GM19238 (cell line): ENCODE data around the gene LHX2.
A peak's percentile ranks its signal among the peaks of the same experiment; 100 is the strongest.

Source experiments
- DNase-seq: peaks from one replicate; pipeline ENCODE4 v3.0.0; 2011; ENCODE audit warnings: low spot score; ENCODE audit not compliant: insufficient read length

Gene LHX2

DNA sequence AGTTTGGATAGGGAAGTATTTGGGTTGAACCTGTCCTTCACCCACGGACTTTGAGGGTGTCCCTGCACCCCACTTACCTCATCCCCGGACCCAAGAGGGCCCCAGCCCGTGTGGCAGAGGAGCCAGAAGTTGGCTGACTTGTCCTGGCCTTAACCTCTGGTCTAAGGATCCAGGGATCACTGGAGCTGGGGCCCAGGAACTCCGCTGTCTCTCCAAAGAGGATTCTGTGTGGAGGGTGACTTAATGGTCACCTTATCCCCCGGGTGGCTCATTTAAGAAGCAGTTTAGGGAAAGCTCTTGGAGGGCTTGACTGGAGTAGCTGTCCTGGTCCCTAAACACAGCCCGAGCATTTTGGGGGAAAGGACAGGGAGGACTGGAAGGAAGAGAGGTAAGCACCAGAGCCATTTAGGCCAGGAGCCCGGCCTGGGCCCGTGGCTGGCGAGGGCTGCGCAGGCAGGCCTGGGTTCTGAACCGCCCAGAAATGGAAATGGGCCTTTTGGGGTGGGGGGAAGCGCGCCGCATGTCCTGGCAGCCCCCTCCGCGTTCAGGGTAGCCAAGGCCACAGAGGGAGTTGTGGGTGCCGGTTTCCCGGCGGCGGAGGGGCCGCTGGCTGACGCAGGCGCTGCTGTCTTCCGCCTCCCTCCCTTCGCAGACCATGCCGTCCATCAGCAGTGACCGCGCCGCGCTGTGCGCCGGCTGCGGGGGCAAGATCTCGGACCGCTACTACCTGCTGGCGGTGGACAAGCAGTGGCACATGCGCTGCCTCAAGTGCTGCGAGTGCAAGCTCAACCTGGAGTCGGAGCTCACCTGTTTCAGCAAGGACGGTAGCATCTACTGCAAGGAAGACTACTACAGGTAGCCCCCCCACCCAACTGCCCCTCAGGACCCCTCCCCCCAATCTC lies 2.0 kb downstream of the LHX2 start:
- DNase-seq: no peak

DNA sequence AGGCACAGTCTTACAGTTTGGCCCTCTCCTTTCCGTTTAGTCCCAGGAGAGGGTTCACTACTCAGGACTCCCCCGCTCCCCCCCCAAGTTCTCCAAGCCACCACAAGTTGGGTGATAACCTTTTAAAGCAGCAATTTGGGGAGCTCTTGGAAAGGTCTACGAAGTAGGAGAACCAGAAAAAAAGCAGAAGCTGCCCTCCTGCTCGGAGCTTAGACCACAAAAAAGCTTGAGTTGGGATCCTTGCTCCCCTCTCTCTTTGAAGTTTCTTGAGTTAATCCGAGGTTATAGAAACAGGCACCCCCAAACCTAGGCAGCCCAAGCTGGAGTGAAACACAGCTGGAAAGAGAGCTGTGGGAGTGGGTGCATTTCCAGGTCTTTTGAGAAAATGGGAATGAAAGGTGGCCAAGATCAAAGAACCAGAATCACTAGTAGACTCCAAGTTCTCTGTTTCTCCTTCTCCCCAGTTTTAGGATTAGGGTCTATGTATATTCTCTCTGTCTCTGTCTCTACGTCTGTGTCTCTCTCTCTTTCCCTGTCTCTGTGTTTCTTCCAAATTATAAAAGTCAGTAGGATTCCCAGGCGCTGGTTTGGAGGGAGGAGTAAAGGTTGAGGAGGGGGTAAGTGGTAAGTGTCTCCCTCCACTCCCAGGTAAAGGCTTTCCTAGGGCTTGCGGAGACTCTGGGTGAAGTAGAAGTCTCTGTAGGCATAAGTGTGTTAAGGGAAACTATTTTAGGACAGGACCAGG lies 2.8 kb downstream of the LHX2 start:
- no peak for DNase-seq

DNA sequence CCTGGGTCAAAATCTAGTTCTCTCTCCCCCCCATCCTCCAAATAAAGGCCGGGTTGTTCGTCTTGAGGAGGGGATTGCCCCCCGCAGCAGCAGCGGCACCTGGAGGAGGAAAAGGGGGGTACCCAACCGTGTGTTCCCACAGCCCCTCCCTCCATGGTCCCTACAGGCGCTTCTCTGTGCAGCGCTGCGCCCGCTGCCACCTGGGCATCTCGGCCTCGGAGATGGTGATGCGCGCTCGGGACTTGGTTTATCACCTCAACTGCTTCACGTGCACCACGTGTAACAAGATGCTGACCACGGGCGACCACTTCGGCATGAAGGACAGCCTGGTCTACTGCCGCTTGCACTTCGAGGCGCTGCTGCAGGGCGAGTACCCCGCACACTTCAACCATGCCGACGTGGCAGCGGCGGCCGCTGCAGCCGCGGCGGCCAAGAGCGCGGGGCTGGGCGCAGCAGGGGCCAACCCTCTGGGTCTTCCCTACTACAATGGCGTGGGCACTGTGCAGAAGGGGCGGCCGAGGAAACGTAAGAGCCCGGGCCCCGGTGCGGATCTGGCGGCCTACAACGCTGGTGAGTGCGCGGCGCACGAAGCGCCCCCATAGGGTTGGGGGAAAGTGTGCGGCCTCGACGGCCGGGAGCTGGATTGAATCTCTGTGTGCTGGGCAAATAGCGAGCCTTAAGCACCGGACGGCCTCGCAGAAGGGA lies 3.5 kb downstream of the LHX2 start:
- DNase-seq: no peak

DNA sequence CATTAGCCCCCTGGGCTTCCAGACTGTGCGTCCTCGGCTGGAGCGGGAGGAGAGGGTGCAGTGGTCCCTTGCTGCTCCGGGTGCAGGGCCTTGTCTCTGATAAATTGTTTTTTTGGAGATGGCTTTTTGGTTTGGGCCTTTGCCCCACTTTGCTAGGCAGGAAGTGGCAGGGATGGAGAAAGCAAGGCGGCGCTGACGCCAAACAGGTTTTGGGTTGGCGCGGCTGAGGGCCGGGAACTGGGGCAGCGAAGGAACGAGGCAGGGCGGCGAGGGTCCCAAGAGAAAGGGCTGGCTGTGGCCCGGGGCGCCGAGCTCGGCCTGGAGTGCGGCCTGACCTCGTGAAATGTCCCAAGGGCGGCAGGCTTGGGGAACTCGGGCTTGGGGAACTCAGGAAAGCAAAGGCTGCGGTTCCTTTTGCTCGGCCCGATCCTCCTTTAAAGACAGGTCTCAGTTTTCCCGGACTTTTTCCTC lies 4.1 kb downstream of the LHX2 start:
- DNase-seq: no peak

DNA sequence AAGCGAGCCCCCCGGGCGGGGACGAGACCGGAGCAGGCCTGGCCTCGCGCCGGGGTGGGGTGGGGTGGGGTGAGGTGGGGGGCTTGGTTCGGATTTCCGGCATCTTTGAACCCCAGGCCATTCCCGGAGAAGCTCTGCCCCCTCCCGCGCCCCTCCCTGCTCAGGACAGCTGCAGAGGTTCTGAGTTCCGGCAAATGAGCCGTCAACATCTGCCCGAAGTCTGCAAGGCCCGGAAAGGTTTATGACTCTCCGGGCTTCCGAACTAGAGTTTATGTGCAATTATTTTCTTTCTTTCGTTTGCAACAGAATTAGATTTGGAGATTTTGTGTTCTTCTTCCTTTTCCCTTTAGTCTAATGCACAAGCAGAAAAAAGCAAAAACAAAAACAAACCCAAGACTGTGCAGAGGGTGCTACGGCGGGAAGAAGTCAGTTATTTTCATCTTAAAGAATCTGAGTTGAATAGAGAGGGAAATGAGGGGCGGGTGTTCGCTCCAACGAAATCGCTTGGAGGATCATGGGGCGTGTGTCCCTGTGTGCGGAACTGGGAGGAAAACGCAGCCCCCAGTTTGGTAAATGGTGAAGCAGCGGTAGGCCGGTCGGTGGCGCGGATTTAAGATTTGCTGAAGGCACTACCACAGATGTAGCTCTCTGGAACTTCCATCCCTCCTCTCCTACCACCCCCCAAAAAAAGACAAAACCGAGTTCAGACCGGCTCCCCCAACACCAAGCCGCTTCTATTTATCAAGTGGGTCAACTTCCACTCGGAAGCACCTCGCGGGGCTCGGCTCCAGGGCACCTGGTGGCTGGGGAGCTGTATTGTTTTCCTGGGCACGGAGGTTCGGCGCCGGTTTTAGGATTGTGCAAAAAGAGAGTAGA lies 4.8 kb downstream of the LHX2 start:
- no peak for DNase-seq

DNA sequence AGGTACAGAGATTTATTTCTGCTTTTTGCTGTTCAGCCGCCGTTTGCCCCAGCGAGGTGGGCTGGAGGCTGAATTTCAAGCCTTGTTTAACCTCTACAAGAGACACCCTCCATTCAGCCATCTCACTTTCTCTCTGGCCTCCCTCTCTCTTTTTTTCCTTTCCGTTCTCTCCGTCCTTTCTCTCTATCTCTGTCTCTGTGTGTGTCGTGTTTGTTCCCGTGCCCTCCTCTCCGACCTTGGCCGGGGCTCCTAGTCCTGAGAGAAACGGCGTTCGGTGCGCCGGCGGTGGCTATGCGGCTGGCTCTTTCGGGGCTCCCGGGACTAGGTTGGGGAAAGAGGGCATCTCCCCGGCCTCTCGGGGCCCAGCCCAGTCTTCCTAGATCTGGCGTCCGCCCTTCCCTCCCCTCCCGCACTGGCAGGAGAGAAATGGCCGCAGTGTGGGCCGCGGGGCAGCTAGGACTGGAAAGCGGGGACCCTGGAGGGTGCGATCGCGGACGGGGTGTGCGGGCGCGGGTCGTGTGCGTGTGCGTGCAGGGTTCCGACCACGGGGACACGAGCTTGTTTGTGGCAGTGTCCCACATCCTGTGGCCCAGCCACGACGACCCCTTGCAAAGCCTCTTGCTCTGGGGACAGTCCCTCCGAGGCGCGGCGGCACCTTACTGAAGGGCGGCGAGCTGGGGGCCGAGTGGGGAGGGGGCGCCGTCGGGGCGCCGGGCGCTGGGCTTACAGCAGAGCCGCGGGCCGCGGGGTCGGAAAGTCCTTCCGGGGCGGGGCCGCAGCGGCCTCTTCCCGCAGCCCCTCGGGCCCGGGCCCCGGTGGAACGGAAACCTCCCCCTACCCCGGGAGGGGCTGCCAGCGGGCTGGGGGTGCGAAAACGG lies 5.7 kb downstream of the LHX2 start:
- DNase-seq: no peak

DNA sequence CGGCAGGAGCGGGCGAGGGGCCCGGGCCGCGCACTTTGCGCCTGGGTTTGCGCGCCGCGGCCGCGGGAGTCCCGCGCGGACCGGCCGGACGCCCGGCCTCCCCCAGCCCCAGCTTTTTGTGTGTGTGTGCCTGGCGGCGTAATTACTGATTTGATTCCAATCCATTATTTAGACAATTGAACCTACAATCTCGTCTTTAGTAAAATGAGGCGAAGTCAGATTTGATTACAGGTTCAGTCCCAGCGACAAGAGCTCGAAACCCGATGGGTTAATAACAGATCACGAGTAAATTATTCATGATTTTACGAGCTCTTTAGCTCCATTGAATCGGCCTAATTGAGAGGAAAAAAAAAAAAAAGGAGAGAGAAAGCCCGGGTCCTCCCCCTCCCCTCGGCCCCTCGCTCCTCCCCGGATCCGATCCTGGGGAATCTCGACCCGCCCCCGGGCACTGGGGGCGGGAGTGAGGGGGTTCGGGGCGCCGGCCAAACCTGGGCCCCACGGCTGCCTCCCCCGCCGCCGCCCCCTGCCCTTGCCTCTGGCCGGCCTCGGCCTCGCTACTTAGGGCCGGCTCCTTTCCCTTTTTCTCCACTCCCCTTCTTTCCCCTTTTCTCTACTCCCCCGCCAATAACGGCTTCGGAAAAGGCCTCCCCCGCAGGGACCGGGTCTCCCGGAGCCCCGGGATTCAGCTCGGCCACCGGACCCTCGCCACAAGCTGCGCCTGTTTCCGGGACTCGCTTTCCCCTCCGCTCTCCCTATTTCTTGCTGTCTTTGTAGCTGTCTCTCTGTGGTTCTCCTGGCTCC lies 6.6 kb downstream of the LHX2 start:
- DNase-seq: no peak

DNA sequence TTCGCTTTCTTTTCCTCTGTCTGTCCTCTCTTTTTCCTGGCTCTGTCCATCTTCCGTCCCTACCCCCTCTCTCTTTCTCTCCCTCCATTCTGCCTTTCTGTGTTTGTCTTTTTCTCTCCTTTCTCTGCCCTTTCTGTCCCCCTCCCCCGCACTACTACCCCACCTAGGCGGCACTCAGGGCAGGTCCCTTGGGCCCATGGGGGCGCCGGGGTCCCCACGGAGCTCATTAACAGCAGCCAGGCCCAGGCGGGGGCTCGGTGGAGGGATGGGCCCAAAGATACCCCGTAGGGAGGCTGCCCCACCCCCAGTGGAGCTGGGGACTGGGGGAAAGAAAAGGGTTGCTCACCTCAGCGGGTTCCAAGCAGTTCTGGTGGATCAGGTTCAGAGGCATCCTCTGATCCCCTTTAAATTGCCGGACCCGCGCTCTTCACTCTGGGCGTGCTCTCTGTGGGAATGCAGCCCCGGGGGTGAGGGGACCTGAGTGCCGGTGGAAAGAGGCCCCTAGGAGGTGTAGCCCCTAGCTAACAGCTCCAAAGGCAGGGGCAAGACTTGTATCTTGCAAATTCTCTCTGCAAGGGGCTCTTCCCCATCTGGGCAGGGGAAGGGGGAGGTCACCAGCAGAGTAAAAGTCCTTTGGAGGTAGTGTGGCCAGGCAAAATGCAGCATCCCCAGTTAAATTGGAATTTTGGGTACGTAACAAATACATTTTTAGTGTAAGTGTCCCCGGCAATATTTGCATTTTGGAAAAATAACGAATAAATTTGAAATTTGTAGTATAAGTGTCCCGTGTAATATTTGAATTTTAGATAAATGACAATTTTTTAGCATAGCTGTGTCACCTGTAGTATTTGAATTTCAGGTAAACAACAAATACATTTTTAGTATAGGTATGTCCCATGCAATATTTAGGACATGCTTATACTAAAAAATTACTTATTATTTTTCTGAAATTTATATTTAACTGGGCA lies 7.4 kb downstream of the LHX2 start:
- no peak for DNase-seq

DNA sequence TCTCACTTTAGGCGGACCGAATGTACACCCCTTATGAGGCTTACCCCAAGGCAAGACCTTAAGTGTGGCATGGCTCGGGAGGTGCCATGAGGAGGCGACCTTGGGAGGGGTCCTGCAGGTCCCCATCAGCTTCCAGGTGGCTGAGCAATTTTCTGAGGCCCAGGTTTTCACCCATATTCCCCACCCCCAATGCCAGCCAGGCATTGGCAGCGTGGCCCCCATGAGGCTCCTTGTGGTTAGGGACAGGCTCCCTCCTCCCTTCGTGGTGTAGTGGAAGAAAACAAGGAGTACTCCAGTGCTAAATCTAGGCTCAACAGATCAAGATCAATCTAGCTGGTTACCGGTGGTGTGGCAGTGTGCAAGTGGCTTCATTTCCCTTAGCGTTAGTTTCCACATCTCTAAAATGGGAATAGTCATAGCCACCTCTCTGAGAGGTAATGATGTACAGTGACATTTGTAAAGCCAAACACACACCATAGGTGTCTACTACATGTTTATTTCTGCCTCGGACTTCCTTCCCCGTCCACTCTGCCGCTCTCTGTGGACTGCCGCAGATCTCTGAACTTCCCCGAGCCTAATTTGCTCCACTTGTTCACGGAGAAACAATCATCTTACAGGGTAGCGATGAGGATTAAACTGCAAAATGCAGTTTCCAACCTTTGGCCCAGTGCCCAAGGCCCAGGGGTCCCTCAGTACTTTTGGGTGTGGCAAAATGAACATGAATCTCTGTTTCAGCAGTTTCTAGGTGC lies 8.4 kb downstream of the LHX2 start:
- DNase-seq: no peak

DNA sequence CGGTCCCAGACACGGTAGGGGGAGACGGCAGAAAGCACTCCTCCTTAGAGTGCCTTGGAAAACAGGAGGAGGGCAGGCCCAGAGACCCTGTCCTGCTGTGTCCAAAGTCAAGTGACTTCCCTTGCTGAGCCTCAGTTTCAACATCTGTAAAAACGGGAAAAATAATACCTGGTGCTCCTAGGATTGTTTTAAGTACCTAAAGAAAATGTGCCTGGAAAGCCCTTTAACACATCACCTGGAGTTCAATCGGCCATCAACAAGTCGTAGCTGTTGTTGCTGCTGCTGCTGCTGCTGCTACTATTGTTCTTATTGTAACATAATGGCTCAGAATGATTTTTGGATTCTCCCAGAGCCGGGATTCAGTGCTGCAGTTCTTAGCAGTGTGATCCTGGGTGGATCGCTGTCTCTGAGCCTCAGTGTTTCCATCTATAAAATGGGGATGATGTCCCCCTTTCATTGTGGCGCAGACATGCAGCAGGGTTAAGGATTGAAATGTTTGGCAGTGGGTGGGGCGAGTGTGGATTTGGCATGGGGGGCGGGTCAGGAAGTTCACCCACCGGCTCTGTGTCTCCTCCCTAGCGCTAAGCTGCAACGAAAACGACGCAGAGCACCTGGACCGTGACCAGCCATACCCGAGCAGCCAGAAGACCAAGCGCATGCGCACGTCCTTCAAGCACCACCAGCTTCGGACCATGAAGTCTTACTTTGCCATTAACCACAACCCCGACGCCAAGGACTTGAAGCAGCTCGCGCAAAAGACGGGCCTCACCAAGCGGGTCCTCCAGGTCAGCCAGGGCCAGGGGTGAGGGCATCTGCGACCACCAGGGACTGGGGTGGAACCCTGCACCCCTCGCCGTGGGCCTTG lies 9.2 kb downstream of the LHX2 start:
- DNase-seq: peak; percentile 73

DNA sequence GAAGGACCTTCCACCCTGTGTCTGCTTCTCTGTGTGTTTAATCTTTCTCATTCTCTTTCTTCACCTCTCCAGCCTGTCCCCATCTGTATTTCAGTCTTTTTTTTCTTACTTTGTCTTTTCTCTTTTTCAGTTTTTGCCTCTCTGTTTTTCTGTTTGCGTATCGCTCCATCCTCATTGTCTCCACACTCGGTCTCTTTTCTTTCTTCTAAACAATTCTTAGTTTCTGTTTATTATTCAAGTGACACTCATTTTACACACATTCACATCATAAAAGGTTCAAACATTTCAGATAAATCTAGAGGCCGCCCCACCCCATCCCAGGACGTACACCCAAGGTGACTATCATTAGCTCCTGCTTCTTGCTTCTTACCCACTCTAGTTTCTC lies 9.8 kb downstream of the LHX2 start:
- no peak for DNase-seq

DNA sequence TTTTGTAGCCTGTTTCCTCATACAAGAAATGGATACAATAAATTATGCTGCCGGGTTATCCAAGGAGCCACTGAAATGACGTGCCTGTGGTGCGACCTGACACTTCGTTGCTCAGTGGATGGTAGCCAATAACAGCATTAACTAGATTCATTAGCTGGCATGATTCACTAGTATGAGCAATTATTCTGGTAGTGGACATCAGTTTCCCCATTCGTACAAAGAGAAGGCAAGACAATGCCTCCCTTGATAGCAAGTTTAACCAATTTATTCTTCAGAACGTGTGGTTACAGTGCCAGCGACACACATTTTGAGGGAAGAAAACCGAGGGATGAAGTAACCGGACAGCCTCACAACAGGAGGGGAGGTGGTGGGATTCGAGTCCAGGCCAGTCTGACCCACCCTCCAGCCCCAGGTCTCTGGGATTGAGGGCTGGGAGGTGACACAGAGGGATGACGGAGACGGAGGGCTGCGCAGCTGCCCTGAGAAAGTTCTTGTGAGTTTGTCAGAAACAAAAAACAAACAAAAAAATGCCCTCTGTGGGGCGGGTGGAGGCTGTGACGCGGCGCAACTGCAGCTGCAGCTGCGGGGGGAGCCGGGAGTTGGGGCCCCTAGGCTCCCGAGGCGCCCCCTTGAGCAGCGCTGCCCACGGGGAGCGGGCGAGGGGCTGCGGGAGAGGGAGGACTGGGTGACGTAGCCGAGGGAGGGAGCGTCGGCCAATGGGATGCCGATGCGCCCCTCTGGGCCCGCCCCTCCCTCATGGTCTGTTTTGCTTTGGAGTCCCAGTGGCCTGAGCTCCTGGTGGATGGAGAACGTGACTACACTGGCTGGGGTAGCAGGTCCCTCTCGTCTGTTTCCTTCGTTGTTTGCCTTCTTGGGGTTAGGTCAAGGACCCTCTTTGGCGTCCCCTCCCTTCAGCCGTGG lies 10.9 kb downstream of the LHX2 start:
- no peak for DNase-seq

DNA sequence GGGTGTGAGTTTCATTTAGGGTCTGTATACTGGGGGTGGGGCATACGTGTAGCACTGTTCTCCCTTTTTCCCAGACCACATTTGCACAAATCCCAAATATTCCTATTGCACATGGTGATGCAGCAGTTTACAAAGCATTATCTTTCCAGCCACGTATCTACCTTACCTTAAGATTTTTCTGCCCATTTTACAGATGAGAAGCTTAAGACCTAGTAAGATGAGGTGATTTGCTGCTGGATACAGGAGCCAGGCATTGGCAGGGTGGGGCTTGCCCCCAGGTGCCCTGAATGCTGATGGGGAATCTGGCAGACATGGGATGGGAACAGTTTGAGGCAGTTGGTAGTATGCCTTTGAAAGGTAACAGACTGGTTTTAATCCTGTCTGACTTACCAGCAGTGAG lies 12.5 kb downstream of the LHX2 start:
- DNase-seq: no peak

DNA sequence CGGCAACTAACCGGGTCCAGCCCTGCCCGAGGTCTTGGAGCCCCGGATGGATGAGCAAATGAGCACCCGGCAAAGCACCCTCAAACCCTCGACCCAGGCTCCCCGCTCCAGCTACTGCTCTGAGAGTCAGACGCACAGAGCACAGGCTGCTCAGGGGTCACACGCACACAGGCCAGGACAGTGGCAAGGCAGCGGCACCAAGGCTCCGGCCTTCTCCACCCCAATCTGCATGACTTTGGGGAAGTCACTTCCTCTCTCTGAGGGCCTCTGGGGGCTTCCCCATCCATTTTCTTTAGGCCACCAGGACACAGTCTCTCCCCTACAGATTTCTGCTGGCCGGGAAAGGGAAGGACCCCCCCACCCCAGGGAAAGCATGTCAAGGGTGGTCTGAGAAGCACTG lies 18.0 kb downstream of the LHX2 start:
- DNase-seq: no peak

DNA sequence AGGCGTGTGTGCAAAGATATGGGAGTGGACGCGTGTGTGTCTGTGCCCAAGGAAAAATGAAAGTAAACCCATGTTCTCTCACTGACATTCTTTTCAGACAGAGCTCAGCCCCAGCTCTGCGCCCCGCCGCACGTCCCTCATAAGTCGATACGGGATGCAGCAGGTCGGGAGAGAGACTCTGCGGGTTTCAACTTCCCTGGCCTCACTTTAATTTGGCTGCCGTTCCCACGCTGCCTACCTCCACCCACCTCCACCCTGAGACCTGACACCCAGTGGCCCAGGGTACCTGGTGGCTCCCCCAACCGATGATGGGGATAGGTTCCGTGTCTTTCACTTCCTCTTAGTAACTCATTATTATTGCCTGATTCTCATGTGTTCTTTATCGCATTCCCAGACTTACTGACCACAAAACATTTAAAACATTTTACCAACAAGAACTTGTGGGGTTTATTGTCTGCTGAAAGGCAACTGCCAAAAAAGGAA lies 19.4 kb downstream of the LHX2 start:
- no peak for DNase-seq
